NCI-H1105 (cell line): ENCODE data around the gene DNASE1L2.

ENCODE experiments used
- DNase-seq: peaks from one replicate; lab custom pipeline; 2025; lab: John Stamatoyannopoulos, UW

The DNASE1L2 gene

GRCh38 chr16:2226245-2226793 is 9.9 kb upstream of the DNASE1L2 start:
- DNase-seq = no peak

- no peak for DNase-seq
Measured at GRCh38 chr16:2226918-2227317, 9.3 kb upstream of the DNASE1L2 start.

GRCh38 chr16:2228161-2228824 is 8.0 kb upstream of the DNASE1L2 start:
- no peak for DNase-seq

- DNase-seq = no peak
Measured at GRCh38 chr16:2229091-2229490, 7.2 kb upstream of the DNASE1L2 start.

- no peak for DNase-seq
Measured at GRCh38 chr16:2229632-2230250, 6.5 kb upstream of the DNASE1L2 start.

- DNase-seq = no peak
Measured at GRCh38 chr16:2230376-2230775, 5.9 kb upstream of the DNASE1L2 start.

GRCh38 chr16:2231016-2231931 is 5.0 kb upstream of the DNASE1L2 start:
- DNase-seq = no peak

GRCh38 chr16:2232094-2232990 is 3.9 kb upstream of the DNASE1L2 start:
- DNase-seq = no peak

- no peak for DNase-seq
Measured at GRCh38 chr16:2233046-2233775, 3.0 kb upstream of the DNASE1L2 start.

- DNase-seq = no peak
Measured at GRCh38 chr16:2233872-2234812, 2.1 kb upstream of the DNASE1L2 start.

GRCh38 chr16:2234813-2235170 is 1.5 kb upstream of the DNASE1L2 start:
- no peak for DNase-seq

GRCh38 chr16:2235234-2235651 is 1.0 kb upstream of the DNASE1L2 start:
- DNase-seq = no peak

- no peak for DNase-seq
Measured at GRCh38 chr16:2235695-2236336, 428 bp upstream of the DNASE1L2 start.

GRCh38 chr16:2237102-2237482 is 848 bp downstream of the DNASE1L2 start:
- no peak for DNase-seq

- DNase-seq = no peak
Measured at GRCh38 chr16:2237493-2238149, 1.4 kb downstream of the DNASE1L2 start.

GRCh38 chr16:2238150-2238837 is 2.0 kb downstream of the DNASE1L2 start:
- DNase-seq = no peak

- DNase-seq = no peak
Measured at GRCh38 chr16:2238838-2239675, 2.8 kb downstream of the DNASE1L2 start.
